H1 (cell line): ENCODE measurements around the gene ZNF672. TPM values are rescaled to one million over a fixed set of nuclear protein-coding genes. Genes with fewer than 3 reads are reported as not detected.

Source experiments
- CTCF ChIA-PET: fragments of 300-600 bp; sonication (Branson Sonifier 250); formaldehyde crosslinking; loops from one replicate; lab custom pipeline; 2021; ENCODE audit not compliant: partially characterized antibody; lab: Charles Lee
- POLR2A ChIA-PET: fragments of 300-600 bp; sonication (Branson Sonifier 250); formaldehyde crosslinking; loops from one replicate; lab custom pipeline; 2021; ENCODE audit warnings: inconsistent platforms; ENCODE audit not compliant: partially characterized antibody; lab: Charles Lee
- DNase-seq, 2 experiments: peaks; one replicate each; pipeline versions ENCODE4 v3.0.0 to v3.0.0-alpha.2; 2010 to 2022; ENCODE audit warnings: low spot score in 2 of 2, low read depth in 1 of 2, mixed read lengths in 1 of 2
- FAIRE-seq: peaks from 2 replicates; lab custom pipeline; 2011; peaks lifted over from hg19 to GRCh38; lab: Jason Lieb, UNC
- H2AFZ ChIP-seq: 2 replicates; pipeline ENCODE4 v1.8.1; 2012; ENCODE audit warnings: low read length, inconsistent platforms
- H2AK5ac ChIP-seq: 2 replicates; pipeline ENCODE4 v1.6.1; 2013; ENCODE audit warnings: low read depth, low read length
- H2BK120ac ChIP-seq: replicated peaks from 2 replicates; pipeline ENCODE3; 2013; ENCODE audit warnings: low read depth, low read length, inconsistent platforms
- H2BK12ac ChIP-seq: 2 replicates; pipeline ENCODE4 v1.6.1; 2013; ENCODE audit warnings: low read depth, low read length
- H2BK15ac ChIP-seq: 2 replicates; pipeline ENCODE4 v1.6.1; 2013; ENCODE audit warnings: low read length
- H2BK20ac ChIP-seq: 2 replicates; pipeline ENCODE4 v1.6.1; 2013; ENCODE audit warnings: low read length
- H2BK5ac ChIP-seq: 2 replicates; pipeline ENCODE4 v1.6.1; 2013; ENCODE audit warnings: low read depth, low read length
- H3K14ac ChIP-seq: 2 replicates; pipeline ENCODE4 v1.6.1; 2013; ENCODE audit warnings: inconsistent platforms; ENCODE audit not compliant: insufficient read length
- H3K18ac ChIP-seq: 2 replicates; pipeline ENCODE4 v1.6.1; 2013; ENCODE audit warnings: low read length; ENCODE audit errors: extremely low read depth
- H3K23ac ChIP-seq: 2 replicates; pipeline ENCODE4 v1.6.1; 2013; ENCODE audit warnings: inconsistent platforms; ENCODE audit not compliant: insufficient read length
- H3K23me2 ChIP-seq: 2 replicates; pipeline ENCODE4 v1.6.1; 2013; ENCODE audit warnings: low read depth, low read length
- H3K27ac ChIP-seq: 2 replicates; pipeline ENCODE4 v1.6.1; 2011; ENCODE audit warnings: low read depth, low read length, inconsistent platforms
- H3K27me3 ChIP-seq, 4 experiments: replicated peaks in 1 of 4; 1 replicate in 1 of 4; 2 replicates in 3 of 4; pipeline versions ENCODE4 v1.6.1 to v1.8.1; 2011 to 2013; ENCODE audit warnings: low read length in 3 of 4, mild to moderate bottlenecking in 3 of 4, inconsistent platforms in 2 of 4, mixed read lengths in 2 of 4, moderate library complexity in 1 of 4; ENCODE audit not compliant: control insufficient read depth in 3 of 4, insufficient read depth in 3 of 4; ENCODE audit errors: extremely low read depth in 1 of 4
- H3K36me3 ChIP-seq, 4 experiments: 2 replicates each; pipeline versions ENCODE4 v1.6.1 to v1.8.1; 2011 to 2013; ENCODE audit warnings: mild to moderate bottlenecking in 4 of 4, low read length in 3 of 4, moderate library complexity in 2 of 4, control low read depth in 1 of 4, inconsistent platforms in 1 of 4; ENCODE audit not compliant: insufficient read depth in 4 of 4, control insufficient read depth in 2 of 4
- H3K4ac ChIP-seq: replicated peaks from 2 replicates; pipeline ENCODE3; 2013; ENCODE audit warnings: low read length, low read depth, mixed read lengths, inconsistent platforms; ENCODE audit not compliant: insufficient read length
- H3K4me1 ChIP-seq, 4 experiments: replicated peaks in 1 of 4; 1 replicate in 1 of 4; 2 replicates in 3 of 4; pipeline versions ENCODE4 v1.6.1 to v1.8.1; 2011 to 2013; ENCODE audit warnings: low read length in 3 of 4, inconsistent platforms in 2 of 4, mixed read lengths in 1 of 4; ENCODE audit not compliant: insufficient read depth in 4 of 4, control insufficient read depth in 3 of 4
- H3K4me2 ChIP-seq, 2 experiments: 2 replicates each; pipeline versions ENCODE4 v1.6.1 to v1.8.1; 2011 to 2013; ENCODE audit warnings: low read depth in 2 of 2, low read length in 2 of 2, control low read depth in 1 of 2, inconsistent platforms in 1 of 2, mild to moderate bottlenecking in 1 of 2; ENCODE audit not compliant: insufficient read depth in 1 of 2
- H3K4me3 ChIP-seq, 4 experiments: fragments of 200-600, 300-600 bp in 1 of 4; sonication (generic), shearing (Covaris generic), sonication (Bioruptor Twin) in 1 of 4; 2 replicates each; pipeline versions ENCODE4 v1.5.1 to v1.8.1; 2011 to 2016; ENCODE audit warnings: low read length in 4 of 4, low read depth in 3 of 4, control low read depth in 2 of 4, inconsistent platforms in 2 of 4, mild to moderate bottlenecking in 2 of 4, mixed read lengths in 1 of 4, moderate library complexity in 1 of 4; ENCODE audit not compliant: insufficient read depth in 2 of 4; ENCODE audit errors: extremely low read depth in 1 of 4
- H3K56ac ChIP-seq: replicated peaks from 2 replicates; pipeline ENCODE3; 2013; ENCODE audit warnings: low read depth, mild to moderate bottlenecking, mixed read lengths, low read length, inconsistent platforms; ENCODE audit not compliant: insufficient read length
- H3K79me1 ChIP-seq: 2 replicates; pipeline ENCODE4 v1.6.1; 2013; ENCODE audit warnings: low read depth, low read length, control low read depth
- H3K79me2 ChIP-seq, 2 experiments: 2 replicates each; pipeline versions ENCODE4 v1.6.1 to v1.8.1; 2012 to 2013; ENCODE audit warnings: low read length in 2 of 2, mild to moderate bottlenecking in 2 of 2, inconsistent platforms in 1 of 2; ENCODE audit not compliant: insufficient read depth in 2 of 2, control insufficient read depth in 1 of 2
- H3K9ac ChIP-seq, 4 experiments: replicated peaks in 1 of 4; 1 replicate in 1 of 4; 2 replicates in 3 of 4; pipeline versions ENCODE4 v1.6.1 to v1.8.1; 2011 to 2013; ENCODE audit warnings: low read depth in 3 of 4, low read length in 3 of 4, control low read depth in 2 of 4, mild to moderate bottlenecking in 2 of 4, moderate library complexity in 2 of 4, inconsistent platforms in 1 of 4; ENCODE audit errors: extremely low read depth in 1 of 4
- H3K9me3 ChIP-seq, 2 experiments: 2 replicates each; pipeline versions ENCODE4 v1.6.1 to v1.8.1; 2012 to 2013; ENCODE audit warnings: mild to moderate bottlenecking in 2 of 2, moderate library complexity in 2 of 2, control low read depth in 1 of 2, inconsistent platforms in 1 of 2, low read depth in 1 of 2, low read length in 1 of 2, mixed read lengths in 1 of 2; ENCODE audit not compliant: insufficient read depth in 2 of 2
- H4K20me1 ChIP-seq, 2 experiments: replicated peaks in 1 of 2; 2 replicates each; pipeline versions ENCODE3 to v1.8.1; 2011 to 2013; ENCODE audit warnings: inconsistent platforms in 2 of 2, low read length in 2 of 2, mild to moderate bottlenecking in 1 of 2; ENCODE audit not compliant: insufficient read depth in 2 of 2, control insufficient read depth in 1 of 2
- H4K5ac ChIP-seq: 2 replicates; pipeline ENCODE4 v1.6.1; 2013; ENCODE audit warnings: low read length, low read depth, mixed read lengths, inconsistent platforms; ENCODE audit not compliant: insufficient read length
- H4K8ac ChIP-seq: 2 replicates; pipeline ENCODE4 v1.8.0; 2013; ENCODE audit warnings: mild to moderate bottlenecking, moderate library complexity, low read length, inconsistent platforms; ENCODE audit not compliant: insufficient read depth; ENCODE audit errors: extremely low read depth
- H4K91ac ChIP-seq: replicated peaks from 2 replicates; pipeline ENCODE3; 2013; ENCODE audit warnings: low read length, mixed read lengths, inconsistent platforms; ENCODE audit not compliant: insufficient read length
- CBX5 ChIP-seq: fragments of 300-800, 300-1000 bp; sonication (generic); IDR thresholded peaks from 2 replicates; pipeline ENCODE4 v1.7.1; 2016; ENCODE audit warnings: antibody characterized with exemption, low read length, low read depth
- CTCF ChIP-seq, 3 experiments: IDR thresholded peaks; 1 replicate in 2 of 3; 2 replicates in 1 of 3; pipeline versions ENCODE4 v1.5.1 to v1.6.1; 2011; ENCODE audit warnings: low read length in 3 of 3, mild to moderate bottlenecking in 3 of 3, inconsistent platforms in 2 of 3, low read depth in 1 of 3, moderate library complexity in 1 of 3; ENCODE audit not compliant: insufficient read depth in 1 of 3; ENCODE audit errors: control extremely low read depth in 1 of 3
- SIX5 ChIP-seq: IDR thresholded peaks from 2 replicates; pipeline ENCODE4 v1.6.1; 2011; ENCODE audit warnings: mild to moderate bottlenecking, low read depth, low read length
- TEAD4 ChIP-seq: IDR thresholded peaks from 2 replicates; pipeline ENCODE4 v1.6.1; 2012; ENCODE audit warnings: low read depth, low read length, inconsistent platforms, mixed read lengths
- WGBS, 2 experiments: shearing (Covaris generic) in 1 of 2; methylation state at CpG; one replicate each; pipeline versions ENCODE4 v1.1.6 to v1.1.7; 2013 to 2015; ENCODE audit warnings: low lambda C conversion rate in 2 of 2, mixed read lengths in 2 of 2, inconsistent platforms in 1 of 2, low coverage in 1 of 2, missing lambda C conversion rate in 1 of 2; ENCODE audit not compliant: insufficient replicate concordance in 2 of 2, insufficient coverage in 1 of 2, insufficient read length in 1 of 2; ENCODE audit errors: extremely low coverage in 1 of 2, missing lambda C conversion rate in 1 of 2; 5-methylcytosine and 5-hydroxymethylcytosine counted together
- polyA plus RNA-seq, 7 experiments: library from polyadenylated mRNA; depleted of rRNA in 3 of 7; stranded (reverse) in 5 of 7; unstranded in 2 of 7; fragments of >200 nt in 5 of 7; fragments of 200-250 nt in 2 of 7; gene quantifications; 1 replicate in 5 of 7; 2 replicates in 1 of 7; 4 replicates in 1 of 7; pipeline versions ENCODE4 v1.2.1 to v1.2.3, GENCODE V29; 2011 to 2013; ENCODE audit warnings: missing spikeins in 2 of 7, mixed read lengths in 2 of 7
- total RNA-seq: library from RNA; stranded (reverse); fragmentation: NEBNext Ultra II Directional; extraction: Animal tissue kit (Norgen Biotek cat#: 25700); gene quantifications from 2 replicates; pipeline ENCODE4 v1.2.1, GENCODE V29; 2021

The ZNF672 gene
- total and polyA plus RNA-seq, 2 of the 8 experiments (the other 6 are each of a cell fraction or from before 2014, with no cell fraction given) = 30.7 to 40.4 TPM

GRCh38 chr1:248805876-248806275, 32.1 kb upstream of the ZNF672 start:
- Histone ChIP-seq H4K5ac (no peak overlapping the region), H3K79me2 (no peaks in the 10 kb centered on the region), H3K4me3 (no peak overlapping the region), H3K23me2 (no peaks in the 10 kb centered on the region), H2BK5ac (no peak overlapping the region), H2BK15ac (no peak overlapping the region), H2AK5ac (no peak overlapping the region), H4K8ac (no peak overlapping the region), H2BK20ac (no peak overlapping the region), H3K18ac (no peak overlapping the region), H3K4ac (no peak overlapping the region), H3K4me1 (no peaks in the 10 kb centered on the region), H3K27me3 (no peaks in the 10 kb centered on the region), H3K14ac (no peak overlapping the region), H3K4me2 (no peak overlapping the region), H2AFZ (no peak overlapping the region), H4K91ac (no peak overlapping the region), H3K36me3 (no peaks in the 10 kb centered on the region), H2BK12ac (no peak overlapping the region), H3K9me3 (peaks cover 26 to 49% of the 10 kb centered on the region in 2 experiments), H3K27ac (no peak overlapping the region), H3K56ac (no peak overlapping the region), H3K79me1 (no peaks in the 10 kb centered on the region), H4K20me1 (no peaks in the 10 kb centered on the region), H3K9ac (no peak overlapping the region), H2BK120ac (no peak overlapping the region), H3K23ac (no peak overlapping the region)
- DNase-seq (no peak), FAIRE-seq (no peak)
- TF ChIP-seq TEAD4 (no peak), CTCF (IDR thresholded peaks at IDR 0.05; ENCODE audit: control extremely low read depth in 1 of 3, insufficient read depth in 1 of 3, low read depth in 1 of 3, low read length in 3 of 3) (no peak), SIX5 (no peak), CBX5 (no peak)
- ChIA-PET CTCF (interaction anchor here (0.6 to 4.0 kb wide), 8 partner anchors 10 to 100 kb away, joined by 3 to 14 read pairs (median 3); partner anchors contain the start of genes SH3BP5L, ZNF672 and ZNF692), POLR2A (interaction anchor here (0.9 to 2.0 kb wide), 2 partner anchors 13 to 16 kb away, joined by 4 to 8 read pairs; no protein-coding TSS in a partner anchor)
- 95% methylated on average over 1 of the region's 1 CpG; no CpG with 5 or more reads in 1 of the 2 experiments for WGBS, 2 experiments
